ENCODE measurements around the gene TP53. TPM values are rescaled to one million over a fixed set of nuclear protein-coding genes. Genes with fewer than 3 reads are reported as not detected.

The TP53 gene
- total RNA-seq, 1 experiment from 2014 or later, result 129 TPM

- no peak for ATAC-seq
- H3K27me3 ChIP-seq (ENCODE audit: control insufficient read depth, insufficient read depth, low read length), result no peaks in the 10 kb centered on the region
- peaks cover 9% of the 10 kb centered on the region; the same call in 1 of the 2 replicates for H3K4me1 ChIP-seq (ENCODE audit: control insufficient read depth, insufficient read depth, low read length)
- in situ Hi-C loops (cut with HindIII; ENCODE audit: low pct_unique_long_range_greater_than_20kb, low sequenced_read_pairs) (no loop called here), intact Hi-C loops (cut with micrococcal nuclease; ENCODE audit: unreplicated experiment) (no loop called here)
- TF ChIP-seq TCF7L2 (IDR thresholded peaks at IDR 0.05; ENCODE audit: low read depth, low read length) (no peak), CTCF (IDR thresholded peaks at IDR 0.05) (no peak), REST (IDR thresholded peaks at IDR 0.05; ENCODE audit: insufficient read depth in 1 of 2, low read depth in 2 of 2, low read length in 1 of 2) (no peak), SIN3A (IDR thresholded peaks at IDR 0.05; ENCODE audit: borderline replicate concordance, insufficient read depth, low read depth, low read length) (no peak), POLR2AphosphoS5 (IDR thresholded peaks at IDR 0.05; ENCODE audit: low read depth, low read length) (no peak)
- no peaks in the 10 kb centered on the region for H3K36me3 ChIP-seq (ENCODE audit: control insufficient read depth, insufficient read depth, low read length)
- DNase-seq (ENCODE audit: low read depth, low spot score), result no peak
- no peaks in the 10 kb centered on the region for H3K9me3 ChIP-seq (ENCODE audit: control insufficient read depth, insufficient read depth, low read depth, low read length)
- H3K4me3 ChIP-seq (ENCODE audit: low read depth in 2 of 2, low read length in 2 of 2), result no peak overlapping the region
- no TSS peak for BruUV-seq (replicated peaks)
- ChIA-PET POLR2A (no interaction called here), CTCF (no interaction called here)
- no peak overlapping the region for H3K27ac ChIP-seq (ENCODE audit: low read length)
Measured at GRCh38 chr17:7709031-7709430, 21.7 kb upstream of the TP53 start.

GRCh38 chr17:7707858-7708750 lies 20.8 kb upstream of the TP53 start:
- Histone ChIP-seq H3K4me1 (ENCODE audit: control insufficient read depth, insufficient read depth, low read length) (peaks cover 12% of the 10 kb centered on the region; the same call in 1 of the 2 replicates), H3K9me3 (ENCODE audit: control insufficient read depth, insufficient read depth, low read depth, low read length) (no peaks in the 10 kb centered on the region), H3K27me3 (ENCODE audit: control insufficient read depth, insufficient read depth, low read length) (no peaks in the 10 kb centered on the region), H3K36me3 (ENCODE audit: control insufficient read depth, insufficient read depth, low read length) (no peaks in the 10 kb centered on the region), H3K4me3 (ENCODE audit: low read depth in 2 of 2, low read length in 2 of 2) (no peak overlapping the region), H3K27ac (ENCODE audit: low read length) (no peak overlapping the region)
- ATAC-seq (no peak), DNase-seq (ENCODE audit: low read depth, low spot score) (no peak)
- ChIA-PET POLR2A (no interaction called here), CTCF (no interaction called here)
- in situ Hi-C loops (cut with HindIII; ENCODE audit: low pct_unique_long_range_greater_than_20kb, low sequenced_read_pairs), result no loop called here
- TF ChIP-seq SIN3A (IDR thresholded peaks at IDR 0.05; ENCODE audit: borderline replicate concordance, insufficient read depth, low read depth, low read length) (no peak), REST (IDR thresholded peaks at IDR 0.05; ENCODE audit: insufficient read depth in 1 of 2, low read depth in 2 of 2, low read length in 1 of 2) (no peak), POLR2AphosphoS5 (IDR thresholded peaks at IDR 0.05; ENCODE audit: low read depth, low read length) (no peak), CTCF (IDR thresholded peaks at IDR 0.05) (no peak), TCF7L2 (IDR thresholded peaks at IDR 0.05; ENCODE audit: low read depth, low read length) (no peak)
- intact Hi-C loops (cut with micrococcal nuclease; ENCODE audit: unreplicated experiment), result no loop called here
- BruUV-seq (replicated peaks), result no TSS peak
